Mesendoderm (in vitro differentiated cells): ENCODE results near the gene NUTM2G.
"Not testable (repeated sequence)": the region's sequence is repeated elsewhere in the genome, so short reads cannot be mapped to it uniquely, and the experiment has no call there.

Experiments
- DNase-seq: peaks from one replicate; pipeline ENCODE4 v3.0.0; 2013
- H2AK5ac ChIP-seq: 2 replicates; pipeline ENCODE4 v1.6.1; 2013; ENCODE audit warnings: low read length, inconsistent platforms
- H2BK120ac ChIP-seq: 2 replicates; pipeline ENCODE4 v1.6.1; 2013; ENCODE audit warnings: low read depth, mild to moderate bottlenecking, low read length, moderate library complexity, mixed read lengths
- H2BK15ac ChIP-seq: replicated peaks from 2 replicates; pipeline ENCODE4 v1.6.1; 2013; ENCODE audit warnings: low read depth, mild to moderate bottlenecking, moderate library complexity
- H2BK5ac ChIP-seq: 2 replicates; pipeline ENCODE4 v1.6.1; 2013; ENCODE audit warnings: low read length, inconsistent platforms
- H3K18ac ChIP-seq: 2 replicates; pipeline ENCODE4 v1.6.1; 2013; ENCODE audit warnings: mild to moderate bottlenecking, low read length, mixed read lengths
- H3K23ac ChIP-seq: one replicate; pipeline ENCODE4 v1.6.1; 2013; ENCODE audit warnings: low read length
- H3K27ac ChIP-seq: 2 replicates; pipeline ENCODE4 v1.5.1; 2013; ENCODE audit warnings: low read depth, mild to moderate bottlenecking, inconsistent platforms, low read length, moderate library complexity
- H3K27me3 ChIP-seq: 2 replicates; pipeline ENCODE4 v1.6.1; 2013; ENCODE audit warnings: low read length, control low read depth, mild to moderate bottlenecking, inconsistent platforms; ENCODE audit not compliant: insufficient read depth, poor library complexity
- H3K36me3 ChIP-seq: 2 replicates; pipeline ENCODE4 v1.6.1; 2013; ENCODE audit warnings: low read length, inconsistent platforms; ENCODE audit not compliant: control insufficient read depth, insufficient read depth
- H3K4ac ChIP-seq: one replicate; pipeline ENCODE4 v1.6.1; 2013; ENCODE audit warnings: low read depth, mild to moderate bottlenecking, low read length, moderate library complexity
- H3K4me1 ChIP-seq: 2 replicates; pipeline ENCODE4 v1.6.1; 2013; ENCODE audit warnings: low read depth, low read length, inconsistent platforms; ENCODE audit not compliant: control insufficient read depth
- H3K4me2 ChIP-seq: 2 replicates; pipeline ENCODE4 v1.6.1; 2013; ENCODE audit warnings: low read length
- H3K4me3 ChIP-seq: 2 replicates; pipeline ENCODE4 v1.5.1; 2013; ENCODE audit warnings: mild to moderate bottlenecking, low read length
- H3K56ac ChIP-seq: one replicate; pipeline ENCODE4 v1.6.1; 2013; ENCODE audit warnings: low read length
- H3K79me1 ChIP-seq: 2 replicates; pipeline ENCODE4 v1.6.1; 2013; ENCODE audit warnings: low read length, inconsistent platforms
- H3K79me2 ChIP-seq: 2 replicates; pipeline ENCODE4 v1.6.1; 2013; ENCODE audit warnings: mild to moderate bottlenecking, low read length; ENCODE audit not compliant: control insufficient read depth, insufficient read depth
- H3K9ac ChIP-seq: 2 replicates; pipeline ENCODE4 v1.6.1; 2013; ENCODE audit warnings: low read length, inconsistent platforms
- H4K5ac ChIP-seq: one replicate; pipeline ENCODE4 v1.6.1; 2013; ENCODE audit warnings: low read length
- H4K8ac ChIP-seq: one replicate; pipeline ENCODE4 v1.6.1; 2013; ENCODE audit warnings: low read depth, mild to moderate bottlenecking, control low read depth, low read length, moderate library complexity
- WGBS: extraction: QIAGEN DNeasy Blood & Tissue Kit; methylation state at CpG from one replicate; pipeline ENCODE4 v1.1.7; 2013; ENCODE audit warnings: low lambda C conversion rate, missing lambda C conversion rate; ENCODE audit not compliant: insufficient coverage; ENCODE audit errors: extremely low coverage; 5-methylcytosine and 5-hydroxymethylcytosine counted together

NUTM2G gene

DNA sequence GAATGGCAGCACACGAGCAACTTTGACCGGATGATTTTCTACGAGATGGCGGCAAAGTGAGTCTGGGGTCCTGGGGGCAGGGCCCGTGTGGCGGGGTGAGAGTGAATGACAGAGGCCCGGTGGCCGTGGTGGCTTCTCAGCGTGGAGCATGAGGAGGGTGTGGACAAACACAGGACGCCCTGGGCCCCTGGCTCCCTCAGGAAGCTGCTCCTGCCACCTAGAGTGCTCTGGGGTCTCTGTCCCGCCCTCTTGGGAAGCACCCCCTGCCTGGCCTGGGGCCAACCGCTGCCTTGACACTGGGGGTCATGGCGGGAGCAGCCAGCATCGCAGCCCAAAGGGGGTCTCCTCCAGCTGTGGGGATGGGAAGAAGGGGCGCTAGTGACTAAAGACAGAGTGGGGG, 6.8 kb downstream of the NUTM2G start:
- not testable (repeated sequence) for H3K36me3 ChIP-seq, H3K4ac ChIP-seq, H3K27me3 ChIP-seq, DNase-seq, H3K56ac ChIP-seq, H3K4me2 ChIP-seq, H2BK15ac ChIP-seq, H3K79me2 ChIP-seq, H3K9ac ChIP-seq, H3K79me1 ChIP-seq, H2BK5ac ChIP-seq, H2BK120ac ChIP-seq, H3K18ac ChIP-seq, H3K23ac ChIP-seq, H3K27ac ChIP-seq, H4K5ac ChIP-seq, H3K4me1 ChIP-seq, H4K8ac ChIP-seq, H3K4me3 ChIP-seq, H2AK5ac ChIP-seq
- no CpG with 5 or more reads among the region's 15 CpGs for WGBS

DNA sequence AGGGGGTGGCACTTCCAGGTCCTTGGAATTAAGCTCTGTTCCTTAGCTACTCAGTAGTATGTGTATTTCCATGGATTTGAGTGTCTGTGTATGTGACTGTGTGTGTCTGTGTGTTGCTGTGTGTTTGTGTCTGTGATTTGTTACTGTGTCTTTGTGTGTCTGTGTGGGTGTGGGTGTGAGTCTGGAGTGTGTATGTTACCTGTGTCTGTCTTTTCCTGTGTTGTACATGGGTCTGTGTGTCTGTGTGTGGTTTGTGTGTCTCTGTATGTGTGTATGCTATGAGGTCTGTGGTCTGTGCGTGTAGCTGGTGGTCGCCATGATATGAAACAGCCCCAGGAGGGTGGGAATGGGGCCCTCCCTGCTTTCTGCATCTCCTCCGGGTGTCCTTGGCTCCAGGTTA, 8.8 kb downstream of the NUTM2G start:
- not testable (repeated sequence) for H3K4me2 ChIP-seq, H3K4me3 ChIP-seq, H4K5ac ChIP-seq, H2BK120ac ChIP-seq, H2AK5ac ChIP-seq, H3K36me3 ChIP-seq, H3K56ac ChIP-seq, H3K4ac ChIP-seq, H3K9ac ChIP-seq, DNase-seq, H3K27me3 ChIP-seq, H3K4me1 ChIP-seq, H2BK15ac ChIP-seq, H3K79me1 ChIP-seq, H3K79me2 ChIP-seq, H3K18ac ChIP-seq, H3K27ac ChIP-seq, H2BK5ac ChIP-seq, H4K8ac ChIP-seq, H3K23ac ChIP-seq
- WGBS = no CpG with 5 or more reads among the region's 3 CpGs

DNA sequence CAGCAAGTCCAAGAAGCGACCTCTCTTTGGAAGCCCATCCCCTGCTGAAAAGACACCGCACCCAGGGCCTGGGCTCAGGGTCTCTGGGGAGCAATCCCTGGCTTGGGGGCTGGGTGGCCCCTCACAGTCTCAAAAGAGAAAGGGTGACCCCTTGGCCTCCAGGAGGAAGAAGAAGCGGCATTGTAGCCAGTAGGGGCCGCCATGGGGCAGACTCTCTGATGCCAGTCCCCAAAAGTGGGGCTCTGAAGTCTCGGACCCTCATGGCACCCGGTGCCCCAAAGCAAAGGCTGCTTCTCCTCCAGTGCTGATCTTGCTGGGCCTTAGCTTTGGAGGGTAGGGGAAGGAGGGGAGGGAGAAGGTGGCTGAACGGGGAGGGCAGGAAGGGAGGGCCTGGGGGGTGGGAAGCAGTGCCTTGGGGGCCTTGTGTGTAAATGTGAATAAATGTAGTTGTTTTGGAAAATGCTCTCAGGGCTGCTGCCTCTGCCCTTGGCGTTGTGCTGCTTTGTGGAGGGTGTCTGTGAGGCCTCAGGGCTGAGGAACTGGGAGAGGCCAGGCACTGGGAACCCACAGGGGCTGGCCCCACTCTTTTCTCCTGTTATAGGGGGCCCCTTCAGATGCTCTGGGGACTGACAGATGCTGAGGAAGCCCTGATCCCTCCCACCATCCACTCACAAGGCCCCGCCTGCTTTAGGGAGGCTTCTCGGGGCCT, 10.5 kb downstream of the NUTM2G start:
- H3K27me3 ChIP-seq, H3K79me1 ChIP-seq, H3K4me3 ChIP-seq, H3K27ac ChIP-seq, H4K8ac ChIP-seq, H4K5ac ChIP-seq, H3K4me2 ChIP-seq, H2BK5ac ChIP-seq, H3K36me3 ChIP-seq, H3K18ac ChIP-seq, H3K79me2 ChIP-seq, H2AK5ac ChIP-seq, DNase-seq, H3K4ac ChIP-seq, H3K23ac ChIP-seq, H3K56ac ChIP-seq, H3K4me1 ChIP-seq, H3K9ac ChIP-seq, H2BK15ac ChIP-seq, H2BK120ac ChIP-seq: not testable (repeated sequence)
- no CpG with 5 or more reads among the region's 10 CpGs for WGBS

GRCh38 chr9:96940982-96941381, 12.3 kb downstream of the NUTM2G start:
- not testable (repeated sequence) for H3K4ac ChIP-seq, H3K18ac ChIP-seq, H2AK5ac ChIP-seq, H3K56ac ChIP-seq, H4K8ac ChIP-seq, H3K4me2 ChIP-seq, H4K5ac ChIP-seq, H2BK120ac ChIP-seq, H3K4me3 ChIP-seq, H3K27me3 ChIP-seq, H2BK15ac ChIP-seq, H3K9ac ChIP-seq, DNase-seq, H3K27ac ChIP-seq, H3K36me3 ChIP-seq, H3K23ac ChIP-seq, H3K79me1 ChIP-seq, H2BK5ac ChIP-seq, H3K79me2 ChIP-seq, H3K4me1 ChIP-seq
- WGBS = no CpG with 5 or more reads among the region's 7 CpGs

DNA sequence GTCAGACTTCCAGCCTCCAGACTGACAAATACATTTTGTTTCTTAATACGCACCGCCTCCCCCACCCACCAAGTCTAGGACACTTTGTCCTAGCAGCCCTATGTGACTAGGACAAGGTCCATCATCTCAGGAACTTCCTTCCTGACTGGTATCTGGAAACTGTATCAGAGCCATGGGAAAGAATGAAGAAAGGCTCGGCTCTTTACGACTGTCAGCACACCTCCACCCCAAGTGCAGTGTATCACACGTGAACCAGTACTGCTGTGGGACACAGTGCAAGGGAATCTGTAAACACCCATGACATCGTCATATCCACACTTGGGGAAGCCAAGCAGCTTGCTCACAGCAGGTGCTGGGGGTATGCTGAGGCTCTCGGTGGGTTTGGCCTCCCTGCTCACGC, 13.0 kb downstream of the NUTM2G start:
- H3K18ac ChIP-seq, H3K56ac ChIP-seq, H4K5ac ChIP-seq, H3K23ac ChIP-seq, H2BK120ac ChIP-seq, H3K27ac ChIP-seq, H3K27me3 ChIP-seq, H3K79me2 ChIP-seq, H3K4me3 ChIP-seq, H3K36me3 ChIP-seq, H2BK15ac ChIP-seq, H3K79me1 ChIP-seq, H3K4ac ChIP-seq, H2BK5ac ChIP-seq, H4K8ac ChIP-seq, H3K4me2 ChIP-seq, H3K4me1 ChIP-seq, DNase-seq, H2AK5ac ChIP-seq, H3K9ac ChIP-seq: not testable (repeated sequence)
- WGBS = no CpG with 5 or more reads among the region's 8 CpGs

DNA sequence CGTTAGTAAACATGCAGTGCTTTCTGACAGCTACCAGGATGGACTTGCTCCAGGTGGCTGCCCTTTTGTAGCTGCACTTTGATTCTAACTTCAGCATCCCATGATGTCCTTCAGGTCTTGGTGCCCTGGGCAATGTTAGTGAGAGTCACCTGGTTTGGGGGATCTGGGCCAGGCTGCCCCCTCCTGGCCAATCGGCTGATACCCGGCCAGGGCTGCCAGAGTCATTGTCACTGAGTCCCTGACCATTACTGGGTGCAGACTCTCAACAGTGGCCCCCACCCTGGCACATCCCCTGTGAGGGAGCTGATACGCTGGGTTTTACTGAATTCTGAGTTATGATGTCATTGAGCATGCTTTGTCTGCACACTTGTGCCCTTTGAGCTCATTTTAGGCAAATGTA, 13.5 kb downstream of the NUTM2G start:
- H3K4me3 ChIP-seq, H3K36me3 ChIP-seq, H3K27me3 ChIP-seq, H4K5ac ChIP-seq, H3K4ac ChIP-seq, H4K8ac ChIP-seq, H3K56ac ChIP-seq, H2BK15ac ChIP-seq, H3K79me2 ChIP-seq, H3K27ac ChIP-seq, H3K9ac ChIP-seq, H2BK120ac ChIP-seq, H3K79me1 ChIP-seq, H2AK5ac ChIP-seq, H2BK5ac ChIP-seq, H3K23ac ChIP-seq, H3K4me2 ChIP-seq, H3K18ac ChIP-seq, DNase-seq, H3K4me1 ChIP-seq: not testable (repeated sequence)
- WGBS = no CpG with 5 or more reads among the region's 4 CpGs
